K562 treated with DMSO at 1 percent for 12 hours (cell line): Measurements from ENCODE around the gene GNAI3. TPM values are rescaled to one million over a fixed set of nuclear protein-coding genes. Genes with fewer than 3 reads are reported as not detected.

Source experiments
- total RNA-seq: library from RNA; unstranded; fragments of 300-600 nt; gene quantifications from 2 replicates; pipeline ENCODE4 v1.2.3, GENCODE V29; 2022; ENCODE audit not compliant: insufficient read depth

GNAI3 gene
- 3.7 and 7.7 TPM in 2 replicates for total RNA-seq

GRCh38 chr1:109548321-109549267 is at the start of gene GNAI3:
GNAI3 (plus strand) TSS chr1:109548615; CDS start chr1:109548721, 106 bp downstream.

DNA sequence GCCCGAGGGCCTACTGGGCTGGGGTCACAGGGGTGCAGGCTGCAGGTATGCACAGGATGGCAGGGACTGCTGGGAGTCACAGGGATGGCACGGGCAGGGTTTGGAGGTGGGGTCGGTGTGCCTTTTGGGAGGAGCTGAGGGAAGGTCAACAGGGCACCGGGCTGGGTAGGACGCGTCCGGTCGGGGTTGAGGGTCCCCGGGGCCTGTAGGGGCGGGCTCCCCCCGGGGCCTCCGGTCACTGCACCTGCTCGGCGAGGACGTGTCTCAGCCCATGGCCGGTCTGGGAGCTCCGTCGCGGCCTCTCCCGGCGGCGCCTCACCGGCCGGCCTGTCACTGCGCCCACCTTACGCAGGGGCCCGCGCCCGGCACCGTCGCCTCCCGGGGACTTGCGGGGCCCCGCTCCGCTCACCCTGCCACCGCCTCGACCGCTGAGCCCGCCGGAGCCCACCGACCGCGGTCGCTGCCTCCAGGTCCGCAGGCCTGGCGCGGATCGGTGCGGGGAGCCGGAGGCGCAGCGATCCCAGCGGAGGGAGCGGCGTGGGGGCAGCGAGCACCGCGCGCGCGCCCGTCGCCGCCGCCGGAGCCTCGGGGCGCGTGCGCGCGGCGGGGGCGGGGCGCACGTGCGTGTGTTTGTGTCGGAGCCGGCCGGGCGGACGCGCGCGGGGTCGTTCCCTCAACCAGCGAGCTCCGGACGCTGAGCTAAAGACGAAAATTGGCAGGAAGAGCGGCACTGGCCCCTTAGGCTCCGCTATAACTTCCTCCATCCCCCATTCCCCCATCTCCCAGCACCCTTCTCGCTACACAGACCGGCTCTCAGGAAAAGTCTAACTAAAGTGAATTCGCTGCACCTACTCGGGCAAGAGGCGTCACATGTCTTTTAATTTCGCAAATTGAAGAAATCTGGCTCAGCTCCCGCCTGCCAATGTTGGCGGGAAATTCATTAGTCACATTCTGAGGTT is 39.0 kb upstream of the GNAI3 start, which contains the start of gene AMIGO1:
AMIGO1 (minus strand) TSS at position 552 of the 959 bp plus-strand sequence. CDS start 815 bp downstream, outside the sequence.

GRCh38 chr1:109539676-109540075 is 8.7 kb upstream of the GNAI3 start, which contains the start of gene GPR61:
GPR61 (plus strand) TSS chr1:109539872; CDS start chr1:109543023, 3,151 bp downstream.

DNA sequence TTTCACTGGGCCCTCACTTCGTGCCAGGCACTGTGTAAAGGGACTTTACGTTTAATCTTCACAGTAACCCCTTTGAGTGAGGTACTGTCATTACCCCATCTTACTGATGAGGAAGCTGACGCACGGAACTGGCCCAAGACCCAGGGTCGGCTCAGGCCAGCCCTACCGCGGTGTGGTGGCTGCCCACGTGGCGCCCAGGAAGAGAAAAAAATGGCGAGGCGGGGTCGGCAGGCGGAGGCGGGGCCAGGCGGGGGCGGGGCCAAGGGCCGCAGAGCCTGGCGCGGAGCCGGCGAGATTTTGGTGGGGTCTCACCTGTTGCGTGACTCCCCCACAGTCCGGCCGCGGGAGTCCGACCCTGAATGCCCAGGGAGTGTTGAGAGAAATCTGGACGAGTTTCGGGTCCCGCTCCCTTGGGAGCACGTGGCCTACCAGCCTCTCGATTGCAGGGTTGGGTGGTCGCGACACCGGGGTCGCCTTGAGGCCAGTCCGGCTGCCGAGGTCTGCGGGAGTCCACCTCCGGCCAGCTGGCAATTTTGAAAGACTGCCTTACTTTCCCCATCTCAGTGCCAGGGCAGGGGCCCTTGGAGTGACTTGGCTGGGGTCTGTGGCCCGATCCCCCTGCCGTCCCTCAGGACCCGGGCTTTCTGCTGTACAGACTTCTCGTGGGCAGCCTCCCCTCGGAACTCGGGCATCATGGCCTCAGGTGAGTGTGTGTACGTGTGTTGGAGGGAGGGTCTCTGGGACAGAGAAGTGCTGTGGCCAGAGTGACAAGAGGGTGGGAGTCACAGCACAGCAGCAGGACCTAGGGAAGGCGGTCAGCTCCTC is 71.4 kb downstream of the GNAI3 start, which contains the start of the genes AMPD2 and GNAT2:
AMPD2 (plus strand) TSS at position 262 of the 825 bp plus-strand sequence. CDS start 1,339 bp downstream, outside the sequence.
GNAT2 (minus strand) TSS at position 41 of the 825 bp plus-strand sequence. CDS start 6,746 bp downstream, outside the sequence.

GRCh38 chr1:109655615-109656519 is 107.5 kb downstream of the GNAI3 start, which contains the start of gene GSTM4:
GSTM4 (plus strand) TSS chr1:109656099; CDS start chr1:109656390, 291 bp downstream.

GRCh38 chr1:109667452-109668122 is 119.2 kb downstream of the GNAI3 start, which contains the start of gene GSTM2:
GSTM2 (plus strand) TSS chr1:109668057; CDS start chr1:109668116, 59 bp downstream.

Other genes with a start within 250 kb of the GNAI3 start
- gene MYBPHL, start 241.6 kb upstream of the GNAI3 start, total RNA-seq, result not detected in 2 replicates
- 25.4 and 88.2 TPM in 2 replicates for gene SORT1, start 150.7 kb upstream of the GNAI3 start, total RNA-seq
- 117 and 150 TPM in 2 replicates for gene PSMA5, start 122.2 kb upstream of the GNAI3 start, total RNA-seq
- gene SYPL2, start 82.1 kb upstream of the GNAI3 start, total RNA-seq, result not detected in 2 replicates
- gene ATXN7L2, start 64.7 kb upstream of the GNAI3 start, total RNA-seq, result 7.8 and 9.2 TPM in 2 replicates
- gene CYB561D1, start 54.5 kb upstream of the GNAI3 start, total RNA-seq, result 5.1 and 13.1 TPM in 2 replicates
- gene AMIGO1, start 38.9 kb upstream of the GNAI3 start, total RNA-seq, result 0.19 and 1.7 TPM in 2 replicates
- gene GPR61, start 8.7 kb upstream of the GNAI3 start, total RNA-seq, result not detected in 2 replicates
- not detected in 2 replicates for gene GNAT2, start 71.0 kb downstream of the GNAI3 start, total RNA-seq
- 29.3 and 54.4 TPM in 2 replicates for gene AMPD2, start 71.2 kb downstream of the GNAI3 start, total RNA-seq
- gene GSTM4, start 107.5 kb downstream of the GNAI3 start, total RNA-seq, result 47.9 and 54.3 TPM in 2 replicates
- 6.4 and 21.0 TPM in 2 replicates for gene GSTM2, start 119.4 kb downstream of the GNAI3 start, total RNA-seq
- not detected in 2 replicates for gene GSTM1, start 139.2 kb downstream of the GNAI3 start, total RNA-seq
- not detected in 2 replicates for gene GSTM5, start 163.6 kb downstream of the GNAI3 start, total RNA-seq
- 22.4 and 30.1 TPM in 2 replicates for gene GSTM3, start 192.4 kb downstream of the GNAI3 start, total RNA-seq
- gene EPS8L3, start 215.3 kb downstream of the GNAI3 start, total RNA-seq, result not detected in 2 replicates